Measurements from ENCODE around the gene TP53.
"Not testable (repeated sequence)": the region's sequence is repeated elsewhere in the genome, so short reads cannot be mapped to it uniquely, and the experiment has no call there.

Gene TP53

GRCh38 chr17:7629939-7630571 lies 57.2 kb downstream of the TP53 start, which contains the start of gene SHBG:
SHBG (plus strand) TSS chr17:7630135; CDS start chr17:7630173, 38 bp downstream.
- no peak for DNase-seq

GRCh38 chr17:7627250-7628121 lies 59.8 kb downstream of the TP53 start, which contains the start of gene SAT2:
SAT2 (minus strand) TSS chr17:7627821; CDS start chr17:7627635, 186 bp downstream.
- peak; percentile 43 for DNase-seq

- no peak for DNase-seq
Measured at GRCh38 chr17:7626956-7627249, 60.4 kb downstream of the TP53 start.

GRCh38 chr17:7626307-7626706 lies 61.0 kb downstream of the TP53 start:
- DNase-seq: no peak

GRCh38 chr17:7625749-7626148 lies 61.5 kb downstream of the TP53 start:
- DNase-seq: not testable (repeated sequence)

GRCh38 chr17:7623661-7624060 lies 63.6 kb downstream of the TP53 start:
- DNase-seq: no peak

- DNase-seq: no peak
Measured at GRCh38 chr17:7620835-7621234, 66.5 kb downstream of the TP53 start.

- DNase-seq: no peak
Measured at GRCh38 chr17:7618608-7619007, 68.7 kb downstream of the TP53 start.
